ENCODE measurements around the gene IFTAP.

IFTAP gene

GRCh38 chr11:36600180-36600579 lies 5.9 kb downstream of the IFTAP start:
- DNase-seq, result no peak

DNA sequence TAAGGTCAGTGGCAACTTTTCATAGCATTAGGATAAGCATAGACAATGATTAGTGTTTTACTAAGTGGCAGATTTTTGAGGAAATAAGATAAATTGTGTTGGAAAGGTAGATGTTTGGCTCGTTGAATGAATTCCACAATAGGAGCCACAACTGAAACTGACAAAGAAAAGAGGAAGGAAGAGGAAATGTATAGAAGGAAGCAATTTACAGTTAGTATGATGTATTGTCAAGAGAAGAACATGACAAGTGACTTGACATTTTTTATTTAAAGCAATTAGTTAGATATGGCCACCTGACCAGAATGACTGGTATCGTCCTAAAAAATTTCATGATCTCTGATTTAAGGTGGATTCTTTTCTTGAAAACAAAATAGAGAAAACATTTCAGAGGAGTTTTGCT lies 6.9 kb downstream of the IFTAP start:
- DNase-seq, result no peak

DNA sequence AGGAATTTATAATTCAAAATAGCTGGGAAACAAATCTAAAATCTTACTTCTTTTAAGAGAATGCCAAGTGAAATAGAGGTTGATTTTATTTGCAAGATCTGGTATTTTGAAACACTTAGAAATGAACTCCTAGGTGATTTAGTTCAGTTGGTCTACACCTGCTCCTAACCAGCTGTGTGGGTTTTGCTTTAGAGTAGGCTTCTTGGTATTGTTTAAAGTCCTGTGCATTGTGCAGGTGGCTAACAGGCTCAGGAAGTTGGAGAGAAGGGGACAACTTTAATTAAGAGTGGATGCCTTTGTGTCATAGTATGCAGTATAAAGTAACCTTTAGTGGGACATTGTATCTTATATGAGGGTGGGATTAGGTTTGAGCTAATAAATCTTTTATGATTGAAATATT lies 7.8 kb downstream of the IFTAP start:
- no peak for DNase-seq

DNA sequence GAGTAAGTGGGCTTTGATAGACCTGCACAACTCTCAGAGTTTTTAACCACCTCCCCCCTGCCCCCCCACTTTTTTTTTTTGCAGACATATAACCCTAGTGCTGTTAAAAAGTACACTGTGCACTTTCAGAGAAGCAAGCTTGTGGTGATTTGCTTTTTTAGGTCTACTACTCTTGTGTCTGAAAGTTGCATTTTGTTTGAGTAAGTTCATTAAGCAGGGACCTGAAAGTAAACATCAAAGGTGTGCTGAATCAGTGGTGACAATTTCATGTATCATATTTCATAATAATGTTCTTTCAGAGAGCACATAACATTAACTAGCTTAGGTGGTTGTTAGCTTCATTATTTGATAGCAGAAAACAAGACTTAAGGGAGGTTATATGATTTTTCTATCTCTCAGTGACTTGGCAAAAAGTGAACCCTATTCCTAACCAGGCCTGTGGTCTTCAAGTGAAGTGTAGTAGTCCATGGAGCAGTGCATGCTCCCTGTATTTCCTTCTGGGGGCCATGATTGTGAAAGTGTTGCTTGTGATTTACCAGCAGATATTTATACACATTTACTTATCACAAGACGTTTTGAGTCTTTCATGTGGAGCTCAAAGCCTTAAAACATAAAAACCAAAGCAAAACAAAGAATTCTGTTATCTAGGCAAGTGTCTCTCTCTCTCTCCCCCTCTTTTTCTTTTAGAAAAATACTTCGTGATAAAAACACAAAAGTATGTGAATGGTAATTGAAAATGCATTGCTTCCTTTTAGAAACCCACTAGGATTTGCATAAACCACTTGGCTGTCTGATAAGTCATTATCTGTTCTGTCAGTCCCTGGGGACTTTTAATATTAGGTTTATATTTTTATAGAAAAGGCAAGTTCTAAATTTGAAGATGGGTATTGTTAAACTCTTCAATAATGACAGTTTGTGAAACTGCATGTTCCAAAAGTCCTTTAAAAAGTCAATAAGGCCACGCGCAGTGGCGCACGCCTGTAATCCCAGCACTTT lies 11.2 kb downstream of the IFTAP start:
- DNase-seq, result no peak

- no peak for DNase-seq
Observed at GRCh38 chr11:36608491-36609199, 14.3 kb downstream of the IFTAP start.

DNA sequence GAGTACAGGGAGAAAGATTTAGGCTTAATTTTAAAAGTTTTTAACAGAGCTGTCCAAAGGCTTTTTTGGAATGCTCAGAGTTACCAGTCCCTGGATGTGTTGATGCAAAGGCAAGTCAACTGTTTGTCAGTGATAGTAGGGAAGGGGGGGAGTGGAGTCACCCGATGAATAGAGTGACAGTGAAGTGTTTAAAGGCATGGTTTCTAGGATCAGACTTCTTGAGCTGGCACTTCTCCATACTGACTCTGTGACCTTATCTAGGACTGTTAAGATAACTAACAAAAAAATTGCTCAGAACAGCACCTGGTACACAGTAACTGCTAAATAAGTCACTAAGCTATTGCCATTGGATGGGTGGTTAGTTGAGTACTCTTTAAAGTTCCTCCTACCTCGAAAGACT lies 15.1 kb downstream of the IFTAP start:
- DNase-seq, result no peak

GRCh38 chr11:36615826-36616225 lies 21.5 kb downstream of the IFTAP start:
- no peak for DNase-seq

DNA sequence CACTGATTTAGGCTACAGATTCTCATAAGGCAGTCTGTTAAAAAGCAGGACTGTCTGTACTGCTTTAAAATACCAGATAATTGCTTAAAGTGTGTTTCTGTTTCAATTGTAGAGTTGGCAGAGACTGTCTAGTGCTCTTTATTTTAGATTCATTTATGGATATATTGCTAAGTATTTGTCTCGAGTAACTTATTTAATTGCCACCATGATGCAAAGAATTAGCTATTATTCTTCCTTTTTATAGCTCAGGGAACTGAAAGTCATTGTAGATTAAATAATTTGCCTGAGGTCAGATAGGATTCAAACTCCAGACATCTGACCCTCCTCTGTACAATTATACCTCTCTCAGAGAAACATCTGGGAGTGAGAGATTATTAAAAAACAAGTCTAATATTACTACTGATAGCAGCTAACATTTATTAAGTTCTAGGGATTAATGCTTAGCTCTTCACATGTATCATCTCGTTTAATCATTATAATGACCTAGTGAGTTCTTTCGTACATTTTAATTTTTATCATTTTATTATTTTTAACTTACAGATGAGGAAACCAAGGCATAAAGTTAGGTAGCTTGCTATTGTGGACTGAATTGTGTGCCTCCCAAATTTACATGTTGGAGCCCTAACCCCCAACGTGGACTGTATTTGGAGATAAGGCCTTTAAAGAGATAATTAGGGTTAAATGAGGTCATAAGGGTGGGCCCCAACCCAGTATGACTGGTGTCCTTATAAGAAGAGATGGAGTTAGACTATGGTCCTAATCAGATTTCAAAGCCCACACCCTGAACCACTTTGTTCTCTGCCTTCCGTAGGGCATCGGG lies 23.5 kb downstream of the IFTAP start:
- DNase-seq, result no peak

GRCh38 chr11:36618363-36619047 lies 24.2 kb downstream of the IFTAP start:
- DNase-seq, result no peak

GRCh38 chr11:36619502-36619901 lies 25.2 kb downstream of the IFTAP start:
- DNase-seq, result peak; percentile 31

GRCh38 chr11:36620246-36620645 lies 25.9 kb downstream of the IFTAP start:
- no peak for DNase-seq

- DNase-seq, result peak; percentile 23
Observed at GRCh38 chr11:36622431-36623136, 28.3 kb downstream of the IFTAP start.

DNA sequence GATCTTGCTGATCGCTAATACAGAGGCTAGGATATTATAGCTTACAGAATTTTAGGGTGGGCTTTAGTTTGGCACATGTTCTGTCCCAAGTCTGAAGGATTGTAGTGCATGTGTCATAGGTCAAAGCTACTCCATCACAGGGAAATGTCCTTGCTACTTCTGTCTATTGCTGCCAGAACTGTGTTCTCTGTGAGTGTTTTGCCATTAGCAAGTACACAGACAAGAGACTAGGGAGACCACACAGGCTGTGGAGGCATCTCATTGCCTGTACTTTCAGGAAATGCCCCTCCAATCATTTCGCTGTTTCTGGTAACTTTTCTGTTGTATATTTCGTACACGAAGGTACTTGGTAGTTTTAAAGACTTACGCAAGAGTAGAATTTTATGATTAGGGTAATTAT lies 29.2 kb downstream of the IFTAP start:
- DNase-seq, result no peak

DNA sequence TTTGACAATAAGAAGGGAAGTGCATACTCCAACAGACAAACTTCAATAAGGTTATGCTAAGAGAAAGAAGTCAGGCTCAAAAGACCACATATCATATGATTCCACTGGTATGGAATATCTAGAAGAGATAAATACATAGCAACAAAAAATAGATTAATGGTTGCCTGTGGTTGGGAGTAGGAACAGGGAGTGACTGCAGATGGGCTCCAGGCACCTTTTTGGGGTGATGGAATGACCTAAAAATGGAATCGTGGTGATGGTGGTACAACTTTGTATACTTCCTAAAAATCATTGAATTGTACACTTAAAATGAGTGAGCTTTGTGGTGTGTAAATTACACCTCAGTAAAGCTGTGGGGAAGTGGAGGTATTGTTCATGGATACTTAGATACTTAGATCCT lies 32.7 kb downstream of the IFTAP start:
- DNase-seq, result no peak

DNA sequence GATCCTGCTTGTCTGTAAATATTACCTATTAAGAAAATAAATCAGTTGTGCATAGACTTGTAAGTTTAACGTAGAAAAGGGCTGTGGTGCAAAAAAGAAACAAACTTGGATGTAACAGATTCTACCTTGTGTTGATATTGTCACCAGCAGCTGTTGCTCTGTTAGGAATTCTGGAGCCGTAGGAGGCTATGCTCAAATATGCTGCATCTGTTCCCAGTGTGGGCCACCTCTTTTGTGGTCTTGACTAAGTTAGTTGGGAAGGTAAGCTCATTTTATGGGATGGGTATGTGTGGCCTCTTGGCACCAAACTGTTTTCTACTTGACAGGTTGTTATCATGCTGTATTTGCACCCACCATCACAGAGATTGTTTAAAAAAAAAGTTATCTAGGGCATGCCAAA lies 33.2 kb downstream of the IFTAP start:
- no peak for DNase-seq

DNA sequence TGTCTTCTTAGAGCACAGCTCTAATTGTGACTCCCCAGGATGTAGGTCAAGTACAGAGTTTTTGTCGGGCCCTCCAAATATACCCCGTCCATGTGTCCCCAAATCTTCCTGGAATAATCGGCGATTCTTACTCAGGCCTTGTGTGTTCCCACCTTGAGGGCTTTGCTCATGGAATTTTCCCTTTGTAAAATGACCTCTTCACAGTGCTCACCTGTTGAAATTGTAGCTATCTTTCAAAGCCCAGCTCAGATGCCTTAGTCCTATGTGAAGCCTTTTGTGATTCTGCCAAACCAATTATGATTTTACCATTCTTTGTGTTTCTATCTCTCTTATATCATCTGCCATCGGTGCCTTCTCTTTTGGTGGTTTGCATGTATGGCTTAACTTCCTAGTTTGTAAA lies 33.8 kb downstream of the IFTAP start:
- no peak for DNase-seq

GRCh38 chr11:36628765-36629244 lies 34.5 kb downstream of the IFTAP start:
- no peak for DNase-seq

DNA sequence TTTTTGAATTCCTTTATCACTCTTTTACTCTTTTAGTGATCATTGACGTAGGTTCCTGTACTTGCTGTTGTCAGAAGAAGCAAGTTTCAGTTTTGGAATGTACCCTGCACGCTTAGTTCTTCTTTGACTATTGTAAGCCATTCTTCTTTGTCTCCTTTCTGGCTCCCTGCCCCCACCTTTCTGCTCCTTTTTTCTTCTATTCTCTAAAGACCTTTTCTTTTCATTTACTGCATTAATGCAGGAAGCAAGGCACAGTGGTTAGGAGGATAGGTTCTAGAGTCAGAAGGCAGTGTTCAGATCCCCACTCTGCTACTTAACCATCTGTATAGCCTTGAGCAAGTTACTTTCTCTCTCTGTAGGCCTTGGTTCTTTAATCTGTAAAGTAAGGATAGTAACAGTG lies 37.5 kb downstream of the IFTAP start:
- DNase-seq, result no peak

- no peak for DNase-seq
Observed at GRCh38 chr11:36635066-36635862, 41.0 kb downstream of the IFTAP start.

DNA sequence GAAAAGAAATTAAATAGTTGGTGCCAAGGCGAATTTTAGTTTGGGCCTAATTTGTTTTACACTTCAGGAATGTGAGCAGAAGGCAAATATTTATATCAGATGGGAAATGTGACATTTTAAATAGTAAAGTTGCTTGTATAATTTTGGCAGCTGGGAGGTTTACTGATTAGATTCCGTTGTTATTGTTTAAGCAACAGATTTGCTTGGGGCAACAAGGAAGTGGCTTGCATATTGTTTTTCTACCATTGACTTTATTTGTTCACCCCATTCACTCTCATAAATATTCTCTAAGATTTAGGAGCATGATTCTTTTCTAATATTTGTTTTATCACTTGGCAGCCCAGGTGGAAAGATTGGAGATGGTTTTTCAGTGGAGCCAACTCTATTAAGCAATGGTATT lies 44.3 kb downstream of the IFTAP start:
- DNase-seq, result no peak

Data from femur (tissue), 1 donor.